HG03139 (cell line): ENCODE results near the gene S100A14.

Source experiments
- ATAC-seq: cut with Tn5 transposase; IDR thresholded peaks from one replicate; pipeline ENCODE4 v1.9.1; 2021; ENCODE audit not compliant: unreplicated experiment

Gene S100A14

DNA sequence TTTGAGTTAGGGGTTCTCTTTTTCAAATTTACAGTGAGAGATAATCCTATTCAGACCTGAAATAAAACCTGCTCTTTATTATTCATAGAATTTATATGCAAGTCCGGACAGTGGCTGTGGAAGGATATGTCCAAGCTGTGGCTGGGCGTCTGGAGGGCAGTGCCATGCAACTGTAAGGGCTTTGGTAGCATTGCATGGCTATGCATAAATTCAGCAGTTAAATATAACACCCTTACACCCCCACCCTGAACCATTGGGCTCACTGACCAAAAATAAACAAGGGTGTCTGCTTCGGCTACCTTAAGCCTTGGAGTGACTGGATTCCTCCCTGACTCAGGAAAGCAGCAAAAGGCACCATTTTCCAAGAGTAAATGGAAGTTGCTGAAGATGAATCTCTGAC lies 23.2 kb upstream of the S100A14 start:
- no peak for ATAC-seq

DNA sequence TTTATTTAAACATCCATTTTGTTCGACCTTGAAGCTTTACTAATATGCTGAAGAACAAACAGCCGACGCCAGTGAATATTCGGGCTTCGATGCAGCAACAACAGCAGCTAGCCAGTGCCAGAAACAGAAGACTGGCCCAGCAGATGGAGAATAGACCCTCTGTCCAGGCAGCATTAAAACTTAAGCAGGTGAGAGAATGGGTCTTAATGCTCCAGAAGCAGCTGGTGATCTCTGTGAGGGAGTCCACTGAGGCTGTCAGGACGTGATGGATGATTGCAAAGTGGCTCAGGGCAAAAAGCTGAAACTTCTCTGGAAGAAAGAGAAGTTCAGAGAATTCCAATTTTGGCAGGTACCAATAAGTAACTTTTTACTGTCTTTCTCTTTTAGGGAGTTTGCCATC lies 22.1 kb upstream of the S100A14 start:
- ATAC-seq, result no peak

DNA sequence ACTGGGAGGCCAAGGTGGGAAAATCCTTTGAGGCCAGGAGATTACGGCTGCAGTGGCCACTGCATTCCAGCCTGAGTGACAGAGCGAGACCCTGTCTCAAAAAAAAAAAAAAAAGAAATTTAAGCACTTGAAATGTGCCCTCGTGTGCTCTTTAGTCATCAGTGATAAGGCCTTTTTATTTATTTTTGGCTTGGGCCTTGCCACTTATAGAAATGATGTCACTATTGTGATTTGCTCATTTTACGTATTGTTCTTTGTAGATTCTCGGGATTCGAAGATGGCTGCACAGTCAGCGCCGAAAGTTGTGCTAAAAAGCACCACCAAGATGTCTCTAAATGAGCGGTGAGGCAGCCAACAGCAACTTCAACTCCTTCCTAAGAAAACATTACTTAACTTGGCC lies 20.2 kb upstream of the S100A14 start:
- ATAC-seq, result no peak

DNA sequence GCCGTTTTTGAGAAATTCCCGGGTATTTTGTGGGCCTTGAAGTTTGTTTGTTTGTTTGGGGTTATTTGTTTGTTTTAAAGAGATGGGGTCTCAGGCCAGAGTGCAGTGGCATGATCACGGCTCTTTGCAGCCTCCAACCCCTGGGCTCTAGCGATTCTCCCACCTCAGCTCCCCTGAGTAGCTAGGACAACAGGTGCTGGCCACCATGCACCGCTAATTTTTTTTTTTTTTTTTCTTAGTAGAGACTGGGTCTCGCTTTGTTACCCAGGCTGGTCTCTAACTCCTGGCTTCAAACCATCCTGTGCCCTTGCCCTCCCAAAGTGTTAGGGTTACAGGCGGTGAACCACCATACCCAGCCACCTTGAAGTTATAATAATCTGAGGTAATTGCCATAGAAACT lies 19.7 kb upstream of the S100A14 start:
- no peak for ATAC-seq

DNA sequence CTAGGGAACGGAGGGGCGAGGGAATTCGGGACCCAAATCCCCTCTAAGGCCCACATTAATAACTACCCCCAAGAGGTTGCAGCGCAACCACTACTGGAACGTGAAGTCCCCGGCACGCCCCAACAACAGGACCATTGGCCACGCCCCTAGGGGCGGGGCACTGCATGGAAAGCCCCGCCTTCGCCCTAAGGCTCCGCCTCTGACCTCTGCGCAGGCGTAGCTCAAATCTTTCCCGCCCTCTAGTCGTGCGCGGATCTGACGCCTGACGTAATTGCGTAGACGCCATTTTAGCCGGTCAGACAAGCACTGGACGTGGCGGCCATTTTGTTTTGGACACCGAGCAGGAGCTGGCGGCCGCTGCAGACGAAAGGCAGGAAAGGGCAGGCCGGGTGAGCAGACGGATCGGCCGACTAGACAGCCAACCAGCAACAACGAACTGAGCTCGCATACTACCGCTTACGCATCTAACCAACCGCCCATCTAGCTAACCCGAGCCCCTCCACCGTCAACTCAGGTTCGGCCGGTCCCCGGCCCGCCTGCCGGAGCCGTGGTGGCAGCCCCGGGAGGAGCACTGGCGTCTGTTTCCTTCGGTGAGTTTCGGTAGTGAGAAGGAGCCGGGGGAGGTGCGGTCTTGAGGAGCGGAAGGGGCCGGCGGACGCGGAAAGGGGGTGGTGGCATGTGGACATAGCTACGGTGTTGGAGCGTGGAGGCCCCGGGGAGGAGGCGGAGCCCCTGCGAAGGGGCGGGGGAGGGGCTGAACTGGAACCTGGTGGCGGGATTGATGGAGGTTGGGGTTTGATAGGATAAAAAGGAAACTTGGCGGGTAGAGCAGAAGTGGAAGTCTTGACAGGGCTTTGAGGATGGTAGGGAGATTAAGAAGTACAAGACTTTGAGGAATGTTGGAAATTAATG lies 17.9 kb upstream of the S100A14 start, which contains the start of gene CHTOP:
TSS of gene CHTOP (plus strand) at position 313 of the 912 bp plus-strand sequence. CDS start 2,523 bp downstream, outside the sequence.
- ATAC-seq, result peak; percentile 80

DNA sequence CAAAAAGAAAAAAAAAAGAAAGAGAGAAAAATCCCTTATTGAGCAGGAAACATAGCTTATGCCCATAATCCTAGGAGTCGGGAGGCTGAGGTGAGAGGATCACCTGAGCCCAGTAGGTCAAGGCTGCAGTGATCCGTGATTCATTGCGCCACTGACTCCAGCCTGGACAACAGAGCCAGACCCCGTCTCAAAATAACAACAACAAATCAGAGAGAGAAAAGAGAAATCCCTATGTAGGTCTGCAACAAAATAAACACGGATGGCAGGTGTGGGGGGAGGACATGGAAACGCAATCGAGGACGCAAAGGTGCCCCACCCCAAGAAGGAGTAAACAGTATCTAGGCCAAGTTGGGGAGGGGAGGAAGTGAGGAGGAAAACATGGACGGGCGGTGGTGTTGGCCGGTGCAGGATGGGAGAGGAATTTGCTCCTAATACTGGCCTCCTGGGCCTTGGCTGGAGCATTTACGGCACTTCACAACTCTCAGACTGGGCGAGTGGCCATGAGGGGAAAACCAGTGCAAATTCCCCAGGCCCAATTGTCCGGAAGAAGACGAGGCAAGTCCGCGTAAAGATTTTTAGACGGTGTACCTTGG lies 17.1 kb upstream of the S100A14 start:
- ATAC-seq, result no peak

DNA sequence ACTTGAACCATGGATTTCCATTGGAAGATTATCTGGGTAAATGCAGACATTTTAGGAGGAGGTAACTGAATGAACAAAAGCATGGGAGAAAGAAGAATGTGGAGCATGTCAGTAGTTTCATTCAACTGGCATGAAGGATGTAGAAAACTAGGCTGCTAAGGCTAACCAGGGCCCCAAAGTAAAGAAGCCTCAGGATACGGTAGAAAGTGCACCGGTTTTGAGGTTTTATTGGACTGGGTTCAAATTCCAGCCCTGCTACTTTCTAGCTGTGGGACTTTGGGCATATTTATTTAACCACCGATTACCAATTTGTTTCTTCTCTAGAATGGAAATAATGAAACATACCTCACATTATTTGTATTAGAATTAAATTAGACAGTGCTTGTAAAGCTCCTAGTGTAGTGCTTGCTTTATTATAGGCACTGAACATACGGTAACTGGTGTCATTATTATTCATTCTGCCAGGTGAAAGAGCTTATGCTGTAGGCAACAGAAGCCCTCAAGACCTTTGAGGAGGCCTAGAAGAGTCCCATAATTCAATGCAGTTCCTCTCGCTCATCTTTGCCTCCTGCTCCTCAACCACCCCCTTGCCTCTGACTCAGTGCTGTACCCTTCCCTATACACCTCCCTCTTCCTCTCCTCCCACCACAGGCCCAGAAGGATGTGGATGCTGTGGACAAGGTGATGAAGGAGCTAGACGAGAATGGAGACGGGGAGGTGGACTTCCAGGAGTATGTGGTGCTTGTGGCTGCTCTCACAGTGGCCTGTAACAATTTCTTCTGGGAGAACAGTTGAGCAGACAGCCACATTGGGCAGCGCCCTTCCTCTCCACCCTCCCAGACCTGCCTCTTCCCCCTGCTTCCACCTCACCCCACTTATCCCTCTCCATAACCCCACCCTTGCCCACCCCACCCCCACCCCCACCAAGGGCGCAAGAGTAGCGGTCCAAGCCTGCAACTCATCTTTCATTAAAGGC lies 15.2 kb upstream of the S100A14 start:
- ATAC-seq, result no peak

DNA sequence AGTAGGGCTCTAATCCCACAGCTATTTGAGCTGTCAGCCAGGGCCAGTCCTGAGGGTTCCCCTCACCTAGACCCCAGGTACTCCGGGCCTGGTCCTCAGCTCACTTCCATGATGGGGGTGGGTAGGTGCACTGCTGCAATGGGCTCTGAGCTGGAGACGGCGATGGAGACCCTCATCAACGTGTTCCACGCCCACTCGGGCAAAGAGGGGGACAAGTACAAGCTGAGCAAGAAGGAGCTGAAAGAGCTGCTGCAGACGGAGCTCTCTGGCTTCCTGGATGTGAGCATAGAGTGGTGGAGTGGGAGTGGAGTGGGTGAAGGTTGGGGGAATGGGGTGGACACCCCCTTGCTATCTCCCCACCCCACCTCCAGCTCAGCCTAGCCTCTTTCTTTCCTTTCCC lies 14.3 kb upstream of the S100A14 start:
- ATAC-seq, result no peak

DNA sequence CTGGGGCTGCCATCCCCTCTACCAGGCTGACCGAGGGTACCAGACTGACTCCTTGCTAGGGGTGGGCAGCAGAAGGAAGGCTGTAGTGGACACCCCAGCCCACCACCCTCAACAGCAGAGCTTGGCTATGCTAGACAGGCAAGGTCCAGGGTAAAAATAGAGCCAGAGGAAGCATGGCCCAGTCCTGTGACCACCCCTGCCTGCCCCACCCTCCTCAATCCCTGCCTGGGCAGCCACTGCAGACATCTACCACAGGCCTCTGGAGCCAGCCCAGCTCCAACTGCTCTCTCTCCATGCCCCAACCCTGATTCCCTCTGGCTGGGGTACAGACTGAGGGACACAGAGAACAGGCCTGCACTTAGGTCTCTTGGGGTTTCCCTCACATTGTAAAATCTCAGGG lies 13.8 kb upstream of the S100A14 start:
- no peak for ATAC-seq

DNA sequence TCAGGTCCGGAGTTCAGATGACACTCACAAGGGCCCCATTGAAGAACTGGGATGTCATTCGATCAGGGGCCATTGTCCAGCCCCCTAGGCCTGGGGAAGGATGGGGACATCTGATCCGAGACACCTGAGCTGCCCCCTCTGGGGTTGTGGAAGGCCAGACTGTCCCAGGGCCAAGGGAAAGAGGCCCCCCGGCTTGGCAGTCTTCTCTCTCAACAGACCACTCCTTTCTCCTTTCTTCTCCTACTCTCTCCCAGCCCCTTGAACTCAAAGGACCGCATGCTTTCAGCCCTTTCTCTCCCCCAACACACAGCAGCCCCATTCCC lies 13.2 kb upstream of the S100A14 start:
- no peak for ATAC-seq

DNA sequence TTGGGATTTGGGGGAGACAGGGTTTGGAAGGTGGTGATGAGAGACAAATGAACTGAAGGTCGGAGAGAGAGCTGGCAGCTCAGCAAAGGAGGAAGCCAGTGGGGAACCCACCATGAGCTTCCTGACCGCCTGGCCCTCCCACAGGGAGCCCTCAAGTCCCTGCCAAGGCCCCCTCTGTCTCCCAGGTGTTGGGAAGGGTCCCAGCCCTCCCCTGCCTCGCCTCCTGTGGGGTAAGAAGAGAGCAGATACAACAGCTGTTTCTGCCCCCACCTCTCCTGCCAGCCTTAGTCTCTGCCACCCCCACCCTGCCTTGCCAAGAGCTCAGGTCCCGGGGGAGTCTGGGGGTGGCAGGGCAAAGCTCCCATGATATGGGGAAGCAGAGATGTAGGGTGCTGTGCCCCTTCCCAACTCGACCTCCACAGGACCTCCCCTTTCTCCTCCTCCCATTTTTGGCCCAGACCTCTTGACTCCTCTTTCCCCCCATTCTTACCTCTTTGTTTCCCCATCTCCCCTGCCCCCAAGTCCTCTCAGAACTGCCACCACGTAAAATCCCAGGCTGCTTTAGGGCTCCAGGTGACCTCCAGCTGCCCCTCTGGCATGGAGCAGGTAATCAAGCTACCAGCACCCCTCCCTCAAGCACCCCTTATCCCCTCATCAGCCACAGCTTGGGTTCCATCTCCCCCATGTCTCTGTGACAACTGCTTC lies 12.7 kb upstream of the S100A14 start:
- ATAC-seq, result no peak

DNA sequence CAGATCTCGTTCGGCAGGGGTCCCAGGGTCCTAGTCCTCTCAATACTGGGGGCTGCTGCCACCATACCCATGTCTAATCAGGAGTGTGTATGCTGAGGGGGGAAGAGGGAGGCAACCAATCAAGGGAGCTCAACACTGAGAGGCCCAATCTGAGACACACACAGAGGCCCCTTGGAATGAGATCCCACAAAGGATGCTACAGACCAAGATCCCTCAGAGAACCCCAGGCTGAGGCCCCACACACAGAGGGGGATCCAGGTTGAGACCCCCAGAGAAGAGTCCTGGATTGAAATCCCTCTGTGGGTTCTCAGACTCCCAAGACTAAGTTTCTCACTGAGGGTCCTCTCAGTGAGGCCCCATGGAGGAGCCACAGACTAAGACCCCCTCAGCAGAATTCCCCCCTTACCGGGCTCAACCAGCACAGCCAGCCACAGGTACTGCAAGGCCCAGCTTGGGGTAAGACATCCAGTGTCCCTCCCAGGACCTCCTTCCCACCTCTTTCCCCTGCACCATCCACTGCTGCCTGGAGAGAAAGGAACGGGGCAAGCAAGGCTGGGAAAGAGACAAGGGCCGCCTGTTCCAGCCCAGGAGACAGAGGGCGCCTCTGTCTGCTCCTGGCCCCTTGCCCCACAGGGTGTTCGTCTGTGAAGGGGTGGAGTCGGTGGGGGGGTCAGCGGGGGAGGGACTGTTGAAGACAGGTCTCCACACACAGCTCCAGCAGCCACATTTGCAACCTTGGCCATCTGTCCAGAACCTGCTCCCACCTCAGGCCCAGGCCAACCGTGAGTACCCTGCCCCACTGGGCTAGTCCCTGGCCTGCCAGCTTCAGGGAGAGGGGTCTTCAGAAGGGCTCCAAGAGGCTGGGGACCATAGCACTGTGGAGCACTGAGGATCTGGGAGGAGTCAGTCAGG lies 11.8 kb upstream of the S100A14 start, which contains the start of gene S100A1:
TSS of gene S100A1 (plus strand) at position 720 of the 912 bp plus-strand sequence. CDS start 2,088 bp downstream, outside the sequence.
- no peak for ATAC-seq

DNA sequence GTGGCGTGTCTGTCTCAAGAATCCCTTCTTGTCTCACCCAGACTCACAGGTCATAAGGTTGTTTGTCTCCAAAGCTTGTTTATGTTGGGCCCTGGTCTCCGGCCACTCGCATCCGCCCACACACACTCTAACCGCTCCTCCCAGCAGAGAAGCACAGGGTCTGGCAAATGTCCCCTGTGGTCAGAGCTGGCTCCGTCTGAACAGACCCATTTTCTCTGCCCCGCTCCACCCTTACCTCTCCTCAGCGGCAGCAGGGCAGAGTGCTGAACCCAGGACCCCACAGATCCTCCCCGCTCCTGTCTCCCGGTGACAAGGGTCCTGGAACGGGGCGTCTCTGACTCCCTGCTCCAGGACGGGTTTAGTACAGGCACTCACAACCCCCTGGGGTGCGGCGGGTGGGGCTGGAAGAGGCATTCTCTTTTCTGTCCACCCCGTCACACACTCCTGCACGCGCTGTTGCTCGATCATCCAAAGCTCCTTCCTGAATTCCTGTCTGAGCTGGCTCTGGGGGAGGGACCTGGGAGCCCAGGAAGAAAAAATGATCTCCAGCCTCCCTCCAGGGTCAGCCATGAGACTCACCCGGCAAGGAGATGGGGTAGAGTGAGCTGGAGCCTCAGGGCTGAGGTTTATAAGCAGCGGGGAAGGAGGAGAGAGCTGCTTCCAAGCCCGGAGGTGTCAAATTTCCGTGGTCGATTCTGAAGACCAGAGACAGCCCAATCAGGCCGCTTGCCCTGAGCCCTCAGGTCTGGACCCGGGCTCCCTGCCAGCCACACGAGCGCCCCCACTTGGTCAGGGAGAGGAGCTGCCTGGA lies 11.0 kb upstream of the S100A14 start, which contains the start of gene S100A13:
TSS of gene S100A13 (minus strand) at position 602 of the 811 bp plus-strand sequence. CDS start 1,033 bp downstream, outside the sequence.
- no peak for ATAC-seq

DNA sequence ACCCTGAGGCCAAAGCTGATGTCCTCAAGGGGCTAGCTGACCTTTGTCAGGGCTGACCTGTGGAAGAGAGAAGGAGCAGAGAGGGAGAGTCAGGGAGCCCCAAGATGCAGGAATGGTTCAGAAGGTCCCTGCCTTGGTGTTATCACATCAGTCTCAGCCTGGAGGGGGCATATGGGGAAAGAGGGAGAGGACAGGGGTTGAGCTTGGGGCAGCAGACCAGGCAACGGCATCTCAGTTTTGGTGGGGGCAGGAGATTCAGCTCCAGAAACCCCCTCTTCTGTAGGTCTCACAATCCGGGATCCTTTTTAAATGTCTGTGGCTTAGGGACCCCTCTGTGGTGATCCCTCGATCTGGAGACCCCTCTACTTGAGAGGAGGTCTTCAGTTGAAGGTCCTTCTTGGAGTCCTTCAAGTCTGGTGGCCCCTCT lies 10.4 kb upstream of the S100A14 start:
- ATAC-seq, result no peak

DNA sequence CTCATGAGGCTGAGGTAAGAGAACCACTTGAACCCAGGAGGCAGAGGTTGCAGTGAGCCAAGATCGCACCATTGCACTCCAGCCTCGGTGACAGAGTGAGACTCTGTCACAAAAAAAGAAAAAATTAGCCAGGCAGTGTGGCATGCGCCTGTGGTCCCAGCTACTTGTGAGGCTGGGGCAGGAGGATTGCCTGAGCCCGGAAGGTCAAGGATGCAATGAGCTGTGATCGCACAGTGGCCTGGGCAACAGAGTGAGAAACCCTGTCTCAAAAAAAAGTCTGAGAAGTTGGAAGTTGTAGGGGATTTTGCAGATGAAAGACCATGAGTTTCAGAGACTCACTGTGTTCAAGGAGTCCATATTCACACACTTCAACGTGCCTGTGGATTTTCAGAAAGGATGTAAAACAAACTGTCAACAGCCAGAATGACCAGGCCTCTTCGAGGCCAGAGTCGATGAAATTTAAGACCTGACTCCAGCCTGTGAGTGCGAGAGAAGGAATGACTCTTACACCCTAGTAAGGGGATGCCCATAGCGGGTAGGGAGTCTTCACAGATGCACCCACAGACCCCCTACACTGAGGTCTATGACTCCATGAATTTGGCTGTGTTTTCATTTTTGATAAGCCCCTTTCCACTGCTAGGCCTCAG lies 9.0 kb upstream of the S100A14 start:
- no peak for ATAC-seq

DNA sequence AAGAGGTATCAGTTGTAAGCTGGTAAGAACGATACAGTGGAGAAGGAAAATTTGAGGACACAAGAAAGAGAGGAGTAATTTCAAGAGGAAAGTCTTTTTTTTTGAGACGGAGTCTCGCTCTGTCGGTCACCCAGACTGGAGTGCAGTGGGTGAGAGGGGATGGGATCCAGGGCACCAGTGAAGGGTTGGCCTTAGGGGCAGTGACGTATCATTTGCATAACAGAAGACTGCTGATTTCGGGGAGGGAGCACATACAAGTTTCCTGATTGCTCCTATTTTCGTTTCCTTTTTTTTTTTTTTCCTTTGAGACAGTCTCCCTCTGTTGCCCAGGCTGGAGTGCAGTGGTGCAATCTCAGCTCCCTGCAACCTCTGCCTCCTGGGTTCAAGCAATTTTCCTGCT lies 7.0 kb upstream of the S100A14 start:
- no peak for ATAC-seq

DNA sequence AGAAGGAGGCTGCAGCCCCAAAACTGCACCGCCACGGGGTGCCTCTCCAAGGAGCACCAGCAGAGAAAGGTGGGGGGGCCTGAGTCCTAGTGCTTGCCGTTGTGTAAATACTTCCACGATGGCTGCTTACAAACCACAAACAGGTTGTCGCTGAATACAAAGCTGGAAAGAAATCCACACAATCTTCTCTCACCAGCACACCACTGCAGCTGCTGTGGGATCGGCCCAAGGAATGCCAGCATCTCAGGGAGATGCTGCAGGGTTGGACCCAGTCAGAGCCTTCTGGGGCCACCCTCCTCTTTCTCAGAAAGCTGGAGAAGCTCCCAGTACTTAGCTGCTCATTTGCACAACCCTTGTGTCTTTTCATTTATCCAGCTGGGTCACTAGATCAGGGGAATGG lies 3.0 kb upstream of the S100A14 start:
- ATAC-seq, result no peak

DNA sequence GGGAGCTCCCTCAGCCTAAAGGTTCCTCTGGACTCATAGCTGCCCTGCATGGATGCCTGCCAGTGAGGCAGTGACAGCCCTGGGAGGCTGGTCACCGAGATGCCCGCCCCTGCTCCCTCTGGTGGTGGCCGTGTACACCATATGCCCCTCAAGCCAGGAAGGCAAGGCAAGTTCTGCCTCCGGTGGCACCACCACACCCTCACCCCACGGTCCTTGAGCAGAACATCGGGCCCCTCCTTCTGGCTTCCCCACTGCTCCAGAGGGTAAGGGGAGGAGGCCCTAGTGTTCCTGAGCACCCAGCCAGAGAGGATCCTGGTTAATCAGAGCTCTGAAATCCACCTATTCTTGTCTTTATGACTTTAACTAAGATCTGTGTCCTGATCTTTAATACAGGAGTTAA lies 1.5 kb upstream of the S100A14 start:
- no peak for ATAC-seq
